ENCODE data around the gene NINJ2.

Gene NINJ2

DNA sequence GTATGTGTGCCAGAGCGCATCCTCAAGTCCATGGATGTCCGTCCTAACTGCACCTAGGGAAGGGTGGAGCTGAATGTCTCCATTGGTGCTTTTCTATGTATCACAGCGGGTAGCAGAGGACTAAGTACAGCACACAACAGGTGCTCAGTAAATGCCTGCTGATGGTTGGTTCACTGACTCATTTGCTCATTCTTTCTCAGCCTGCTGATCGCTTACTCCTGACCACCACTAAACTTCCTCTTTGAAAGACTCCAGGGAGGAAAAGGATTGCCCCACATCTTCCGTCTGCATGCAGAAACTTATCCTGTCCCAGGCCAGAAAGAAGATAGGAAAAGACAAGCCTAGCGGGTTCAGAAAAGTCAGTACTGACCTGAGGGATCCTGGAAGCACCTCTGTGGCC is 137.2 kb downstream of the NINJ2 start:
- Histone ChIP-seq H3K4me3 (no peak overlapping the region), H3K27ac (peak overlapping the region in 2 of 21 experiments; percentile 25 to 27)

DNA sequence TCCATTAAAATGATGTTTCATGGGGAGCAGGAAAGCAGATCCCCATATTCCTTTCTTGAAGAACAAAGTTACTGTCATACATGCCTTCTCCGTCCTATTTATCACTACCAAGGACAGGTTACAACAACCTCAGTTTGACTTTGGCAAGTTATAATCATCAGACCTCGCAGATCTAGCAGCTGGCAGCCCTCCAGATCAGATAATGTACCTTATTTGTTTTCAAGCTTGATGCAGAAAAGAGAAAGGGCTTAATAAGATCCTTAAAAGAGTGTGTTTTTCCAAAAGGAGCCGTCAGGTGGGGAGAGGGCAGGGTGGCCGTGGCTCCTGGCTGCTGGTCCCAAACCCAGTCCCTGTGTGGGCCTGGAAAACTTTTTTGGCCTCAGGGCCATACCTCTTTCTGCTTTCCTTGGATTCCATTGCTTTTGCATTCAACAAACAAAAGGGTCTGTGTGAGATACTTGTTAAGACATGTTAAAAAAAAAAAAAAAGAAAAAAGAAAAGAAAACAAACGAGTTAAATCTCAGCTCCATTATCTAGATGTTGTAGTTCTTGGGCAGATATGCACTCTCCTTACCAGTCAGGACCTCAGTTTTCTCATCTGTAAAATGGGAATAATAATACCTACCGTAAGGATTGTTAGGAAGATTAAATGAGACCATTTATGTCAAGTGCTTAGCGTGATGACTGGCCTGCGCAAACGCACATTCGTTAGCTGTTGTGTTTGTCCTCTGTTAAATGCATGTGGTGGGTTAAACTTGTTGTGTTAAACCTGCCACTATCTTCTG is 138.9 kb downstream of the NINJ2 start:
- peak overlapping the region in 5 of 21 experiments; percentile 17 to 40 (median 23) for H3K27ac ChIP-seq

DNA sequence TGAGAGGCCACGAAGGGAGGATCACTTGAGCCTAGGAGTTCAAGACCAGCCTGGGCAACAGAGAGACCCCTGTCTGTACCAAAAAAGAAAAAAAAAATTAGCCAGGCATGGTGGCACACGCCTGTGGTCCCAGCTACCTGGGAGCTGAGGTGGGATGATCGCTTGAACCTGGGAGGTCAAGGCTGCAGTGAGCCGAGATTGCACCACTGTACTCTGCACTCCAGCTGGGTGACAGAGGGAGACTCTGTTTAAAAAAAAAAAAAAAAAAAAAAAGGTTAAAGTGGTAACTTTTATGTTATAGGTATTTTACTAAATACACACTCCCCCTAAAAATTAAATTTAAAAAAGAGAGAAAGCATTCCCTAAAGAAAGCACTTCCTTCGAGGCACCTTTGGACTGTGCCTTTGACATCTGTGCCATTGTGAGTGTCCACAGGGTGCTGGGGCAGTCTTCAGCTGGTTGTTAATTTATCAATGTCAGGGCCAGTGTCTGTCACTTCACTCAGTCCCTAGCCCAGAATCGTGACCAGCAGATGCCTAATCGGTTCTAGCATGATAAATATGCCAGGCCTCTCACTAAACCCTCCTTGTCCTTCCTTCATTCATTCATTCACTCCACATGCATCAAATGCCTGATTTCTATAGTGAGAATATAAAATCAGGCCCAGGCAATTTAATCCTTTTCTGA is 140.4 kb downstream of the NINJ2 start:
- H3K4me3 ChIP-seq: no peak overlapping the region
- H3K27ac ChIP-seq: no peak overlapping the region

More for the DNA sequence above, 138.9 kb downstream of the NINJ2 start:
- H3K4me3 ChIP-seq: no peak overlapping the region

DNA sequence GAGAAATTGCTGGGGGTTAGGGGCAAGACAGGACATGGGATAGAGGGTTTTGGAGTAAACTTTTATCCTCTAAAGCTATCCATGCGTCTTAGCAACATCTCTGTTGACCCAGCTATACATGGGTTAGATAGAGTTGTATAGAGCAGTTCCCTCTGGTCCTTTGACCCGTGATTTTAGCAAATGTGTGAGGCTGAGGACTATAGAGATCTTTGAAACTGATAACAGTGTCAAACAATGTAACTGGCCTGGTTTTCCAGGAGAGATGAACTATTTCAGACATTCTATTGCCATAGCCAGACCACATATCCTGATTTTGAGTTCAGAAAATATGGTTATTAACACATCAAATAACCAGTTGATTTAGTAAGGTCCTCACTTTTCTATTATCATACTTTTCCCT is 143.1 kb downstream of the NINJ2 start:
- Histone ChIP-seq H3K27ac (peak overlapping the region in 1 of 21 experiments; percentile 27), H3K4me3 (no peak overlapping the region)

DNA sequence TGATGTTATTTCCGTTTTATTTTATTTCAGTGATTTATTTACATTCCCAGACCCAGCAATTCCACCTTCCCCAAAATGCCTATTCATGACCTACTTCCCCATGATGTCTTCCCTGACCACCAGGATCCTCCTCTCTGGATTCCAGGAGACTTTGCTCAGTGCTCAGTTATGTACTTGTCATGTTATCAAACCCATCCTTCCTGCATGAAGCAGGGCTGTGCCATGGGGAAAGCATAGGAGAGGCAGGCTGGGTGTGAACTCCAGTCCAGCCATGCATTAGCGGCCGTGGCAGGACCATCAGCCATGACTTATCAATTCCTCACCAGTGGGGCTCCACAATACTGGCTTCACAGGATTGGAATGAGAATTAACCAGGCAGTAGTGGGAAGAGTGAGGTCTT is 145.7 kb downstream of the NINJ2 start:
- H3K4me3 ChIP-seq: no peak overlapping the region
- H3K27ac ChIP-seq: no peak overlapping the region

Data from skin epidermis (tissue), 12 donors.